ENCODE results near the gene F2R. TPM values are rescaled to one million over a fixed set of nuclear protein-coding genes. Genes with fewer than 3 reads are reported as not detected.
A peak's percentile ranks its signal among the peaks of the same experiment; 100 is the strongest.
"Not testable (repeated sequence)": the region's sequence is repeated elsewhere in the genome, so short reads cannot be mapped to it uniquely, and the experiment has no call there.

The F2R gene
- total and polyA plus RNA-seq, 2 experiments from 2014 or later, result 4.4 to 5.3 TPM

- H3K79me2 ChIP-seq (ENCODE audit: insufficient read depth), result no peaks in the 10 kb centered on the region
- no peaks in the 10 kb centered on the region for H4K20me1 ChIP-seq (ENCODE audit: insufficient read depth)
- no peak overlapping the region for H3K4me3 ChIP-seq
- no peaks in the 10 kb centered on the region for H3K36me3 ChIP-seq (ENCODE audit: low read depth)
- no peak overlapping the region for H3K9ac ChIP-seq
- DNase-seq, result peak; percentile 63
- no peaks in the 10 kb centered on the region; the same call in 1 of the 2 replicates for H3K27me3 ChIP-seq (replicated peaks; ENCODE audit: insufficient read depth)
- no peaks in the 10 kb centered on the region; the same call in 1 of the 2 replicates for H3K4me1 ChIP-seq (ENCODE audit: insufficient read depth)
- H3K9me3 ChIP-seq (ENCODE audit: low read depth), result no peaks in the 10 kb centered on the region
- no peak overlapping the region for H2AFZ ChIP-seq
- WGBS, 2 experiments (ENCODE audit: low coverage in 1 of 2, low lambda C conversion rate in 2 of 2, missing lambda C conversion rate in 2 of 2), result 71% methylated on average over 2 of the region's 2 CpGs
- H3F3A ChIP-seq (ENCODE audit: insufficient read depth), result 0 out of 2 replicates have a peak, but pooled peaks cover 6% of the 10 kb centered on the region
- TF ChIP-seq EZH2phosphoT487 (IDR thresholded peaks at IDR 0.05; ENCODE audit: insufficient read depth, low read depth) (no peak), EZH2 (IDR thresholded peaks at IDR 0.05; ENCODE audit: insufficient read depth, poor library complexity, severe bottlenecking) (no peak)
- no peak overlapping the region for H3K27ac ChIP-seq
- no peak overlapping the region for H3K4me2 ChIP-seq (ENCODE audit: unreplicated experiment)
- no peaks in the 10 kb centered on the region for H3K9me2 ChIP-seq (ENCODE audit: insufficient read depth)
- in situ Hi-C loops (cut with MboI), result no loop called here
Observed at GRCh38 chr5:76766746-76767145, 50.8 kb downstream of the F2R start.

GRCh38 chr5:76771041-76771440 is 55.1 kb downstream of the F2R start:
- H4K20me1 ChIP-seq (ENCODE audit: insufficient read depth); H3K9me2 ChIP-seq (ENCODE audit: insufficient read depth); H3K27ac ChIP-seq; H3K36me3 ChIP-seq (ENCODE audit: low read depth); H3K79me2 ChIP-seq (ENCODE audit: insufficient read depth); H3K4me3 ChIP-seq; H3K4me1 ChIP-seq (ENCODE audit: insufficient read depth); H2AFZ ChIP-seq; H3K4me2 ChIP-seq (ENCODE audit: unreplicated experiment); H3K27me3 ChIP-seq (replicated peaks; ENCODE audit: insufficient read depth); in situ Hi-C loops (cut with MboI); H3F3A ChIP-seq (ENCODE audit: insufficient read depth); DNase-seq; H3K9me3 ChIP-seq (ENCODE audit: low read depth); H3K9ac ChIP-seq: not testable (repeated sequence)
- WGBS, 2 experiments (ENCODE audit: low coverage in 1 of 2, low lambda C conversion rate in 2 of 2, missing lambda C conversion rate in 2 of 2), result 97 to 99% methylated on average over 14 of the region's 14 CpGs

- TF ChIP-seq EZH2 (IDR thresholded peaks at IDR 0.05; ENCODE audit: insufficient read depth, poor library complexity, severe bottlenecking) (no peak), EZH2phosphoT487 (IDR thresholded peaks at IDR 0.05; ENCODE audit: insufficient read depth, low read depth) (no peak)
- Histone ChIP-seq H4K20me1 (ENCODE audit: insufficient read depth) (no peaks in the 10 kb centered on the region), H3K79me2 (ENCODE audit: insufficient read depth) (no peaks in the 10 kb centered on the region), H3K27me3 (replicated peaks; ENCODE audit: insufficient read depth) (no peaks in the 10 kb centered on the region), H3K36me3 (ENCODE audit: low read depth) (no peaks in the 10 kb centered on the region), H3K9me3 (ENCODE audit: low read depth) (no peaks in the 10 kb centered on the region), H3F3A (ENCODE audit: insufficient read depth) (no peaks in the 10 kb centered on the region), H3K4me2 (ENCODE audit: unreplicated experiment) (no peak overlapping the region), H3K4me3 (no peak overlapping the region), H3K27ac (no peak overlapping the region), H3K9me2 (ENCODE audit: insufficient read depth) (no peaks in the 10 kb centered on the region), H2AFZ (peak overlapping the region; percentile 36; the same call in 1 of the 2 replicates), H3K9ac (no peak overlapping the region), H3K4me1 (ENCODE audit: insufficient read depth) (peaks cover 4% of the 10 kb centered on the region; the same call in 1 of the 2 replicates)
- in situ Hi-C loops (cut with MboI), result no loop called here
- peak; percentile 39 for DNase-seq
- 25 to 30% methylated on average over 3 of the region's 3 CpGs for WGBS, 2 experiments (ENCODE audit: low coverage in 1 of 2, low lambda C conversion rate in 2 of 2, missing lambda C conversion rate in 2 of 2)
Observed at GRCh38 chr5:76771705-76772405, 55.9 kb downstream of the F2R start.

- no peaks in the 10 kb centered on the region for H3K79me2 ChIP-seq (ENCODE audit: insufficient read depth)
- no peaks in the 10 kb centered on the region for H3K9me3 ChIP-seq (ENCODE audit: low read depth)
- H2AFZ ChIP-seq, result no peak overlapping the region
- H3F3A ChIP-seq (ENCODE audit: insufficient read depth), result no peaks in the 10 kb centered on the region
- 89 to 93% methylated on average over 5 of the region's 5 CpGs for WGBS, 2 experiments (ENCODE audit: low coverage in 1 of 2, low lambda C conversion rate in 2 of 2, missing lambda C conversion rate in 2 of 2)
- DNase-seq, result no peak
- peaks cover 4% of the 10 kb centered on the region; the same call in 1 of the 2 replicates for H3K4me1 ChIP-seq (ENCODE audit: insufficient read depth)
- H3K36me3 ChIP-seq (ENCODE audit: low read depth), result no peaks in the 10 kb centered on the region
- H3K9ac ChIP-seq, result no peak overlapping the region
- H3K9me2 ChIP-seq (ENCODE audit: insufficient read depth), result no peaks in the 10 kb centered on the region
- H3K4me3 ChIP-seq, result no peak overlapping the region
- H3K27ac ChIP-seq, result no peak overlapping the region
- in situ Hi-C loops (cut with MboI), result loop anchor here (5.0 kb wide), 1 partner anchor 174 kb away; no protein-coding TSS in a partner anchor
- TF ChIP-seq EZH2 (IDR thresholded peaks at IDR 0.05; ENCODE audit: insufficient read depth, poor library complexity, severe bottlenecking) (no peak), EZH2phosphoT487 (IDR thresholded peaks at IDR 0.05; ENCODE audit: insufficient read depth, low read depth) (no peak)
- no peaks in the 10 kb centered on the region for H4K20me1 ChIP-seq (ENCODE audit: insufficient read depth)
- no peak overlapping the region for H3K4me2 ChIP-seq (ENCODE audit: unreplicated experiment)
- no peaks in the 10 kb centered on the region for H3K27me3 ChIP-seq (replicated peaks; ENCODE audit: insufficient read depth)
Observed at GRCh38 chr5:76775921-76776320, 60.0 kb downstream of the F2R start.

All from GM23248 (cell line).